Neural cell (in vitro differentiated cells): Measurements from ENCODE around the gene MTMR3. TPM values are rescaled to one million over a fixed set of nuclear protein-coding genes. Genes with fewer than 3 reads are reported as not detected.

Experiments
- H2AFZ ChIP-seq: fragments of 200-600, 300-800 bp; sonication (generic), shearing (Covaris generic); 2 replicates; pipeline ENCODE4 v1.6.0; 2014; ENCODE audit warnings: low read depth, mild to moderate bottlenecking, antibody characterized with exemption, low read length, moderate library complexity
- H3F3A ChIP-seq: fragments of 200-600 bp; shearing (Covaris generic); 2 replicates; pipeline ENCODE4 v1.6.1; 2016; ENCODE audit warnings: mild to moderate bottlenecking, moderate library complexity, mixed read lengths, antibody characterized with exemption, low read length; ENCODE audit not compliant: insufficient read depth, poor library complexity, severe bottlenecking
- H3K27ac ChIP-seq: fragments of 200-600, 300-800 bp; sonication (generic), shearing (Covaris generic); 2 replicates; pipeline ENCODE4 v1.5.1; 2014; ENCODE audit warnings: mild to moderate bottlenecking, low read length, moderate library complexity
- H3K27me3 ChIP-seq: fragments of 300-800, 200-600 bp; sonication (generic), shearing (Covaris generic); 2 replicates; pipeline ENCODE4 v1.6.0; 2014; ENCODE audit warnings: mild to moderate bottlenecking, low read depth, low read length, moderate library complexity; ENCODE audit not compliant: insufficient read depth
- H3K36me3 ChIP-seq: fragments of 300-800, 200-600 bp; sonication (generic), shearing (Covaris generic); 2 replicates; pipeline ENCODE4 v1.5.1; 2014; ENCODE audit warnings: mild to moderate bottlenecking, antibody characterized with exemption, low read length, moderate library complexity; ENCODE audit not compliant: insufficient read depth
- H3K4me2 ChIP-seq: fragments of 300-800, 200-600 bp; sonication (generic), shearing (Covaris generic); 2 replicates; pipeline ENCODE4 v1.6.0; 2014; ENCODE audit warnings: mild to moderate bottlenecking, low read length
- H3K4me3 ChIP-seq: fragments of 300-800, 200-600 bp; sonication (generic), shearing (Covaris generic); 2 replicates; pipeline ENCODE4 v1.5.1; 2014; ENCODE audit warnings: mild to moderate bottlenecking, low read length, moderate library complexity
- H3K79me2 ChIP-seq: fragments of 200-600 bp; shearing (Covaris generic); replicated peaks from 2 replicates; pipeline ENCODE4 v1.6.0; 2014; ENCODE audit warnings: mild to moderate bottlenecking, low read length, moderate library complexity; ENCODE audit not compliant: insufficient read depth
- H3K9ac ChIP-seq: fragments of 300-800, 200-600 bp; sonication (generic), shearing (Covaris generic); 2 replicates; pipeline ENCODE4 v1.6.1; 2016; ENCODE audit warnings: mild to moderate bottlenecking, low read length, mixed read lengths
- H3K9me2 ChIP-seq: fragments of 200-600 bp; shearing (Covaris generic); 2 replicates; pipeline ENCODE4 v1.6.1; 2016; ENCODE audit warnings: mild to moderate bottlenecking, low read length, mixed read lengths; ENCODE audit not compliant: insufficient read depth
- H3K9me3 ChIP-seq: fragments of 200-600, 300-800 bp; sonication (generic), shearing (Covaris generic); 2 replicates; pipeline ENCODE4 v1.6.1; 2016; ENCODE audit warnings: mild to moderate bottlenecking, mixed run types, low read length, moderate library complexity, mixed read lengths
- H4K20me1 ChIP-seq: fragments of 200-600 bp; shearing (Covaris generic); 2 replicates; pipeline ENCODE4 v1.6.1; 2016; ENCODE audit warnings: mild to moderate bottlenecking, mixed run types; ENCODE audit not compliant: insufficient read depth
- EP300 ChIP-seq: fragments of 450-650 bp; conservative IDR thresholded peaks from 2 replicates; pipeline ENCODE4 v1.6.1; 2014; ENCODE audit warnings: antibody characterized with exemption, mild to moderate bottlenecking, moderate library complexity; ENCODE audit not compliant: poor library complexity, severe bottlenecking
- EZH2 ChIP-seq: fragments of 200-600, 300-800 bp; shearing (Covaris generic), sonication (generic); IDR thresholded peaks from 2 replicates; pipeline ENCODE4 v1.6.1; 2014; ENCODE audit warnings: antibody characterized with exemption, low read length, borderline replicate concordance, mild to moderate bottlenecking; ENCODE audit not compliant: insufficient read depth, poor library complexity, severe bottlenecking
- MXI1 ChIP-seq: fragments of 450-650 bp; conservative IDR thresholded peaks from 2 replicates; pipeline ENCODE4 v1.6.1; 2014; ENCODE audit warnings: antibody characterized with exemption, mild to moderate bottlenecking; ENCODE audit not compliant: poor library complexity, severe bottlenecking
- POLR2AphosphoS5 ChIP-seq: IDR thresholded peaks from 2 replicates; pipeline ENCODE4 v1.6.1; 2012
- RAD21 ChIP-seq: fragments of 450-650 bp; conservative IDR thresholded peaks from 2 replicates; pipeline ENCODE4 v1.6.1; 2014; ENCODE audit warnings: antibody characterized with exemption, mild to moderate bottlenecking, moderate library complexity
- REST ChIP-seq: IDR thresholded peaks from 2 replicates; pipeline ENCODE4 v1.6.1; 2012; ENCODE audit warnings: borderline replicate concordance
- SMC3 ChIP-seq: fragments of 450-650 bp; conservative IDR thresholded peaks from 2 replicates; pipeline ENCODE4 v1.6.1; 2014; ENCODE audit warnings: antibody characterized with exemption, mild to moderate bottlenecking, moderate library complexity; ENCODE audit not compliant: poor library complexity
- TAF1 ChIP-seq: IDR thresholded peaks from 2 replicates; pipeline ENCODE4 v1.6.1; 2012; ENCODE audit warnings: low read depth
- polyA plus RNA-seq: library from polyadenylated mRNA; depleted of rRNA; stranded (reverse); fragments of >200 nt; gene quantifications from 2 replicates; pipeline ENCODE4 v1.2.3, GENCODE V29; 2014
- TF ChIP-seq, protein P1 (sequence below): fragments of 450-650 bp; IDR thresholded peaks from 2 replicates; pipeline ENCODE4 v1.5.1; 2014; ENCODE audit warnings: antibody characterized with exemption, mild to moderate bottlenecking, moderate library complexity; ENCODE audit not compliant: poor library complexity, severe bottlenecking

Gene MTMR3
- polyA plus RNA-seq, 1 donor from 2014 or later, result 46.7 TPM

DNA sequence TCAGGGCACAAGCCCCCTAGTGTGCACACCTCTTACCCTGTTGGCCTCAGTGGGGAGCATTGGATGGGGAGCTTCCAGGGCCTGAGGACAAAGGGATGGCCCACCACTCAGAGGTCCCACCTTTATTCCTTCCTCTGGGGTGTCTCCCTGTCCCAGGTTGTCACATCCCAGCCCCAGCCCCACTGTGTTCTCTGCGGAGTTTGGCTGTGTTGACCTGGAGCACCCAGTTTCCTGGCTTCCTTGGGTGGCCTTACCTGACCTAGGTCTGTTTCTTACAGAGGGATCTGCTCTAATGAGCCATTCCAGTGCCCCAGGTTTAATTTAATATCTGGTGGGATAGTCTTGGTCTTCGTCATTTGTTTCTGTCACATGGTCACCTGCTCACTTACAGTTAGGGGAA, 158.5 kb downstream of the MTMR3 start:
- Histone ChIP-seq H3K9ac (no peak overlapping the region), H3K27me3 (no peaks in the 10 kb centered on the region)

GRCh38 chr22:30041881-30042280, 158.9 kb downstream of the MTMR3 start:
- Histone ChIP-seq H3K9me3 (peaks cover 3% of the 10 kb centered on the region), H3K36me3 (no peaks in the 10 kb centered on the region), H3K9ac (no peak overlapping the region), H3K27me3 (no peaks in the 10 kb centered on the region), H4K20me1 (no peaks in the 10 kb centered on the region), H3K4me2 (no peak overlapping the region), H3K4me3 (no peak overlapping the region), H2AFZ (no peak overlapping the region), H3K27ac (no peak overlapping the region), H3K79me2 (no peaks in the 10 kb centered on the region), H3K9me2 (no peaks in the 10 kb centered on the region), H3F3A (no peaks in the 10 kb centered on the region)
- TF ChIP-seq TAF1, result no peak
- no peak for TF ChIP-seq POLR2AphosphoS5
- no peak for TF ChIP-seq EZH2
- no peak for TF ChIP-seq MXI1
- no peak for TF ChIP-seq RAD21
- TF ChIP-seq SMC3, result no peak
- TF ChIP-seq, protein P1, sequence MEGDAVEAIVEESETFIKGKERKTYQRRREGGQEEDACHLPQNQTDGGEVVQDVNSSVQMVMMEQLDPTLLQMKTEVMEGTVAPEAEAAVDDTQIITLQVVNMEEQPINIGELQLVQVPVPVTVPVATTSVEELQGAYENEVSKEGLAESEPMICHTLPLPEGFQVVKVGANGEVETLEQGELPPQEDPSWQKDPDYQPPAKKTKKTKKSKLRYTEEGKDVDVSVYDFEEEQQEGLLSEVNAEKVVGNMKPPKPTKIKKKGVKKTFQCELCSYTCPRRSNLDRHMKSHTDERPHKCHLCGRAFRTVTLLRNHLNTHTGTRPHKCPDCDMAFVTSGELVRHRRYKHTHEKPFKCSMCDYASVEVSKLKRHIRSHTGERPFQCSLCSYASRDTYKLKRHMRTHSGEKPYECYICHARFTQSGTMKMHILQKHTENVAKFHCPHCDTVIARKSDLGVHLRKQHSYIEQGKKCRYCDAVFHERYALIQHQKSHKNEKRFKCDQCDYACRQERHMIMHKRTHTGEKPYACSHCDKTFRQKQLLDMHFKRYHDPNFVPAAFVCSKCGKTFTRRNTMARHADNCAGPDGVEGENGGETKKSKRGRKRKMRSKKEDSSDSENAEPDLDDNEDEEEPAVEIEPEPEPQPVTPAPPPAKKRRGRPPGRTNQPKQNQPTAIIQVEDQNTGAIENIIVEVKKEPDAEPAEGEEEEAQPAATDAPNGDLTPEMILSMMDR, result no peak
- TF ChIP-seq EP300, result no peak
- TF ChIP-seq REST, result no peak

More for the DNA sequence above, 158.5 kb downstream of the MTMR3 start:
- Histone ChIP-seq H3K9me3 (peaks cover 3% of the 10 kb centered on the region), H3F3A (no peaks in the 10 kb centered on the region), H2AFZ (no peak overlapping the region), H3K9me2 (no peaks in the 10 kb centered on the region), H4K20me1 (no peaks in the 10 kb centered on the region), H3K79me2 (no peaks in the 10 kb centered on the region), H3K4me2 (no peak overlapping the region), H3K36me3 (no peaks in the 10 kb centered on the region), H3K4me3 (no peak overlapping the region), H3K27ac (no peak overlapping the region)
- TF ChIP-seq TAF1 (no peak), SMC3 (no peak), EP300 (no peak), RAD21 (no peak)
- TF ChIP-seq, protein P1, result no peak
